Endothelial cell (in vitro differentiated cells): ENCODE results near the gene IREB2. TPM values are rescaled to one million over a fixed set of nuclear protein-coding genes. Genes with fewer than 3 reads are reported as not detected.

ENCODE experiments used
- DNase-seq: peaks from one replicate; pipeline ENCODE4 v3.0.0; 2021; ENCODE audit warnings: low spot score
- H3K27ac Mint-ChIP-seq: one replicate; pipeline ENCODE4 v1.8.0; 2021; ENCODE audit warnings: mixed read lengths, inconsistent platforms; ENCODE audit not compliant: unreplicated experiment
- H3K27me3 Mint-ChIP-seq: one replicate; pipeline ENCODE4 v1.8.0; 2021; ENCODE audit warnings: mild to moderate bottlenecking, moderate library complexity, mixed read lengths, inconsistent platforms; ENCODE audit not compliant: unreplicated experiment
- H3K36me3 Mint-ChIP-seq: one replicate; pipeline ENCODE4 v1.8.0; 2021; ENCODE audit warnings: mild to moderate bottlenecking, low read depth, mixed read lengths, inconsistent platforms; ENCODE audit not compliant: unreplicated experiment
- H3K4me1 Mint-ChIP-seq: one replicate; pipeline ENCODE4 v1.8.0; 2021; ENCODE audit warnings: mild to moderate bottlenecking, mixed read lengths, inconsistent platforms; ENCODE audit not compliant: unreplicated experiment
- H3K4me3 Mint-ChIP-seq: one replicate; pipeline ENCODE4 v1.8.0; 2021; ENCODE audit warnings: mild to moderate bottlenecking, mixed read lengths, inconsistent platforms; ENCODE audit not compliant: unreplicated experiment
- H3K9me3 Mint-ChIP-seq: one replicate; pipeline ENCODE4 v1.8.0; 2021; ENCODE audit warnings: mixed read lengths, inconsistent platforms; ENCODE audit not compliant: unreplicated experiment
- CTCF ChIP-seq: fragments of 200-600 bp; sonication (generic); IDR thresholded peaks from one replicate; pipeline ENCODE4 v1.5.0; 2021; ENCODE audit warnings: antibody characterized with exemption; ENCODE audit not compliant: unreplicated experiment
- total RNA-seq: library from RNA; stranded (reverse); fragmentation: NEBNext Ultra II Directional; extraction: Animal tissue kit (Norgen Biotek cat#: 25700); gene quantifications from one replicate; pipeline ENCODE4 v1.2.1, GENCODE V29; 2021; ENCODE audit not compliant: unreplicated experiment

Gene IREB2
- total RNA-seq, 1 donor from 2014 or later = 71.3 TPM

DNA sequence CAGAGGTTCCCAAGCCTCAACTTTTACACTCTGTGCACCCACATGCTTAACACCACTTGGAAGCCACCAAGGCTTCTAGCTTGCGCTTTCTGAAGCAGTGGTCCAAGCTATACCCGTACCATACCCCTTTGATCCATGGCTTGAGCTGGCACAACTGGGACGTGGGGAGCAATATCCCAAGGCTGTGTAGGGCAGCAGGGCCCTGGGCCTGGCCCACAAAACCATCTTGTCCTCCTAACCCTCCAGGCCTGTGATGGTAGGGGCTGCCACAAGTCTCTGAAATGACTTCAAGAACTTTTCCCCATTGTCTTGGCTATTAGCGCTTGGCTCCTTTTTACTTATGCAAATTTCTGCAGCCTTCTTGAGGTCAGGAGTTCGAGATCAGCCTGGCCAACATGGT lies 86.2 kb downstream of the IREB2 start:
- Mint-ChIP-seq H3K27me3 (peaks cover 2% of the 10 kb centered on the region), H3K27ac (no peak overlapping the region), H3K9me3 (no peaks in the 10 kb centered on the region), H3K4me1 (no peaks in the 10 kb centered on the region), H3K4me3 (no peak overlapping the region), H3K36me3 (no peaks in the 10 kb centered on the region)
- TF ChIP-seq CTCF = no peak
- DNase-seq = no peak

- H3K27ac Mint-ChIP-seq = no peak overlapping the region
- peaks cover 2% of the 10 kb centered on the region for H3K27me3 Mint-ChIP-seq
- no peak overlapping the region for H3K4me3 Mint-ChIP-seq
- H3K4me1 Mint-ChIP-seq = no peaks in the 10 kb centered on the region
- H3K36me3 Mint-ChIP-seq = no peaks in the 10 kb centered on the region
- DNase-seq = no peak
- H3K9me3 Mint-ChIP-seq = no peaks in the 10 kb centered on the region
- no peak for TF ChIP-seq CTCF
Measured at GRCh38 chr15:78527325-78527724, 89.3 kb downstream of the IREB2 start.

- Mint-ChIP-seq H3K4me3 (no peak overlapping the region), H3K9me3 (no peaks in the 10 kb centered on the region), H3K4me1 (no peaks in the 10 kb centered on the region), H3K36me3 (no peaks in the 10 kb centered on the region), H3K27ac (no peak overlapping the region), H3K27me3 (no peaks in the 10 kb centered on the region)
- DNase-seq = no peak
- TF ChIP-seq CTCF = no peak
Measured at GRCh38 chr15:78533331-78533730, 95.3 kb downstream of the IREB2 start.

DNA sequence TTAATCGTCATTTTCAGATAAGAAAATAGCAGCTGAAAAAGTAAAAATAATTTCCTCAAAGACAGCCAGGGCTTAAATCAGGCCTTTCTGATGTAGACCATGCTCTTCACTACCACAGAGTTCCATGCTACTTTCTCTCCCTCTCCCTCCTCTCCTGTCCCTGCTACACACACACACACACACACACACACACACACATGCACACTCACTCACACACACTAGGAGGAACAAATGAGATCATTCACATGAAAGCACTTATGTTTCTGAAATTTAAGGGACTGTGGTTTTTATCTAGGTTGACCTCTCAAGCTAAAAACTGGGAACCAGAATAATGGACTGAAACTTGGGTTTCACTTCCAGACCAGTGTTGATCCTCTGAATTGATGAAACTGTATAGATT lies 98.1 kb downstream of the IREB2 start:
- Mint-ChIP-seq H3K27ac (no peak overlapping the region), H3K27me3 (no peaks in the 10 kb centered on the region), H3K4me1 (peaks cover 8% of the 10 kb centered on the region), H3K36me3 (no peaks in the 10 kb centered on the region), H3K4me3 (no peak overlapping the region), H3K9me3 (no peaks in the 10 kb centered on the region)
- no peak for TF ChIP-seq CTCF
- DNase-seq = no peak

DNA sequence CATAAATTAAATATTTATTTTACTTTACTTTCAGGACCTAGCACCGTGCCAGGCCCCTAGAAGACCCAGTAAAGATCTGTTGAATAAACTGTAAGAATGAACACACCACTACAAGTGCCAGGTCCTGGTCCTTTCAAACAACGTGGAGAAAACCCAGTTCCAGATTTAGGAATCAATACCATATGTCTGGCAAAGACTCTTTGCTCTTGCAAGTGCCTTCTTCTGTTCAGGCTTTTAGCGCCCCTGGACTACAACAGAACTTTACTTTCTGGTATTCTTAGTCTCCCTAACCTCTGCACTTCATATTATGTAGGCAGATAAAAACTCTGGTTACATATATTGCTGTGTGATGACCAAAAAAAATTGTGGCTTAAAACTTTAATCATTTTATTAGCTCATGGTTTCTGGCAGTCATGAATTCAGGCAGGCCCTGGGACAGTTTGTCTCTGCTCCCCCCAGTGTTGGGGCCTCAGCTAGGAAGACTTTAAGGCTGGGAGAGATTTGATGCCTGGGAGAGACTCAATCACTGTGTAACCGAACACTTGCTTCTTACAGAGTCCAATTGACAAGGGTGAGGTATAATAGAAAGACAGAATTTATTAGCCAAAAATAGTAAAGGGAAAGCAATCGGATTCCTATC lies 99.4 kb downstream of the IREB2 start:
- H3K9me3 Mint-ChIP-seq = no peaks in the 10 kb centered on the region
- no peak for DNase-seq
- no peak overlapping the region for H3K4me3 Mint-ChIP-seq
- H3K27ac Mint-ChIP-seq = no peak overlapping the region
- TF ChIP-seq CTCF = no peak
- no peaks in the 10 kb centered on the region for H3K27me3 Mint-ChIP-seq
- peaks cover 15% of the 10 kb centered on the region for H3K4me1 Mint-ChIP-seq
- H3K36me3 Mint-ChIP-seq = no peaks in the 10 kb centered on the region
